ENCODE results near the gene LRMDA. TPM values are rescaled to one million over a fixed set of nuclear protein-coding genes. Genes with fewer than 3 reads are reported as not detected.

Gene LRMDA
- total RNA-seq, 3 donors from 2014 or later (not counting 1 experiment from before 2014, with no cell fraction given), result 1.4 to 2.4 (median 2.1) TPM

GRCh38 chr10:75828413-75828812 is 397.0 kb downstream of the LRMDA start:
- TF ChIP-seq CTCF (IDR thresholded peaks at IDR 0.05), result no peak
- Histone ChIP-seq H3K27me3 (ENCODE audit: control insufficient read depth, insufficient read depth, low read length) (no peaks in the 10 kb centered on the region), H3K9me3 (ENCODE audit: control insufficient read depth, insufficient read depth, low read length) (peaks cover 3% of the 10 kb centered on the region), H3K27ac (ENCODE audit: low read length) (no peak overlapping the region), H3K36me3 (ENCODE audit: control insufficient read depth, insufficient read depth, low read length) (no peaks in the 10 kb centered on the region), H3K4me1 (ENCODE audit: control insufficient read depth, insufficient read depth, low read length) (no peaks in the 10 kb centered on the region), H3K4me3 (ENCODE audit: low read length) (no peak overlapping the region)
- intact Hi-C loops (cut with micrococcal nuclease), result no loop called here
- Mint-ChIP-seq H3K9me3 (peaks cover 2 to 4% of the 10 kb centered on the region in 2 donors), H3K27me3 (ENCODE audit: low read depth in 2 of 2) (peaks cover 0 to 6% of the 10 kb centered on the region in 2 donors), H3K4me1 (no peaks in the 10 kb centered on the region), H3K4me3 (no peak overlapping the region), H3K36me3 (peaks cover 7% of the 10 kb centered on the region), H3K27ac (no peak overlapping the region)
- no peak for DNase-seq
- WGBS (ENCODE audit: insufficient coverage), result 100% methylated on average over 2 of the region's 3 CpGs
- ATAC-seq, result no peak

GRCh38 chr10:75836064-75836463 is 404.6 kb downstream of the LRMDA start:
- TF ChIP-seq CTCF (IDR thresholded peaks at IDR 0.05), result no peak
- DNase-seq (no peak), ATAC-seq (no peak)
- H3K4me1 Mint-ChIP-seq, result no peaks in the 10 kb centered on the region
- Histone ChIP-seq H3K27ac (ENCODE audit: low read length) (no peak overlapping the region), H3K36me3 (ENCODE audit: control insufficient read depth, insufficient read depth, low read length) (no peaks in the 10 kb centered on the region), H3K27me3 (ENCODE audit: control insufficient read depth, insufficient read depth, low read length) (no peaks in the 10 kb centered on the region), H3K4me3 (ENCODE audit: low read length) (no peak overlapping the region), H3K4me1 (ENCODE audit: control insufficient read depth, insufficient read depth, low read length) (no peaks in the 10 kb centered on the region), H3K9me3 (ENCODE audit: control insufficient read depth, insufficient read depth, low read length) (peaks cover 3% of the 10 kb centered on the region)
- intact Hi-C loops (cut with micrococcal nuclease), result no loop called here
- H3K4me3 Mint-ChIP-seq, result no peak overlapping the region
- H3K36me3 Mint-ChIP-seq, result peaks cover 7% of the 10 kb centered on the region
- peaks cover 2 to 4% of the 10 kb centered on the region in 2 donors for H3K9me3 Mint-ChIP-seq
- H3K27me3 Mint-ChIP-seq (ENCODE audit: low read depth in 2 of 2), result peaks cover 11 to 15% of the 10 kb centered on the region in 2 donors
- H3K27ac Mint-ChIP-seq, result no peak overlapping the region
- 90% methylated on average over 3 of the region's 3 CpGs for WGBS (ENCODE audit: insufficient coverage)

- intact Hi-C loops (cut with micrococcal nuclease), result no loop called here
- peaks cover 8 to 11% of the 10 kb centered on the region in 2 donors for H3K27me3 Mint-ChIP-seq (ENCODE audit: low read depth in 2 of 2)
- Histone ChIP-seq H3K4me3 (ENCODE audit: low read length) (no peak overlapping the region), H3K36me3 (ENCODE audit: control insufficient read depth, insufficient read depth, low read length) (no peaks in the 10 kb centered on the region), H3K9me3 (ENCODE audit: control insufficient read depth, insufficient read depth, low read length) (no peaks in the 10 kb centered on the region), H3K4me1 (ENCODE audit: control insufficient read depth, insufficient read depth, low read length) (no peaks in the 10 kb centered on the region), H3K27me3 (ENCODE audit: control insufficient read depth, insufficient read depth, low read length) (no peaks in the 10 kb centered on the region), H3K27ac (ENCODE audit: low read length) (no peak overlapping the region)
- no peak overlapping the region for H3K4me3 Mint-ChIP-seq
- no peaks in the 10 kb centered on the region for H3K4me1 Mint-ChIP-seq
- DNase-seq (no peak), ATAC-seq (no peak)
- 78% methylated on average over 1 of the region's 1 CpG for WGBS (ENCODE audit: insufficient coverage)
- H3K27ac Mint-ChIP-seq, result no peak overlapping the region
- no peaks in the 10 kb centered on the region for H3K36me3 Mint-ChIP-seq
- no peaks in the 10 kb centered on the region for H3K9me3 Mint-ChIP-seq
- TF ChIP-seq CTCF (IDR thresholded peaks at IDR 0.05), result no peak
Observed at GRCh38 chr10:75838486-75838885, 407.1 kb downstream of the LRMDA start.

GRCh38 chr10:75839020-75839419 is 407.6 kb downstream of the LRMDA start:
- peaks cover 8 to 11% of the 10 kb centered on the region in 2 donors for H3K27me3 Mint-ChIP-seq (ENCODE audit: low read depth in 2 of 2)
- H3K4me1 Mint-ChIP-seq, result no peaks in the 10 kb centered on the region
- WGBS (ENCODE audit: insufficient coverage), result 97% methylated on average over 2 of the region's 2 CpGs
- no peak for DNase-seq
- Histone ChIP-seq H3K4me1 (ENCODE audit: control insufficient read depth, insufficient read depth, low read length) (no peaks in the 10 kb centered on the region), H3K27me3 (ENCODE audit: control insufficient read depth, insufficient read depth, low read length) (no peaks in the 10 kb centered on the region), H3K36me3 (ENCODE audit: control insufficient read depth, insufficient read depth, low read length) (no peaks in the 10 kb centered on the region), H3K9me3 (ENCODE audit: control insufficient read depth, insufficient read depth, low read length) (no peaks in the 10 kb centered on the region), H3K4me3 (ENCODE audit: low read length) (no peak overlapping the region), H3K27ac (ENCODE audit: low read length) (no peak overlapping the region)
- no peak overlapping the region for H3K4me3 Mint-ChIP-seq
- no peaks in the 10 kb centered on the region for H3K9me3 Mint-ChIP-seq
- no peaks in the 10 kb centered on the region for H3K36me3 Mint-ChIP-seq
- TF ChIP-seq CTCF (IDR thresholded peaks at IDR 0.05), result no peak
- no peak for ATAC-seq
- intact Hi-C loops (cut with micrococcal nuclease), result no loop called here
- no peak overlapping the region for H3K27ac Mint-ChIP-seq

All from natural killer cell (primary cell).